ENCODE results near the gene USP54.

DNA sequence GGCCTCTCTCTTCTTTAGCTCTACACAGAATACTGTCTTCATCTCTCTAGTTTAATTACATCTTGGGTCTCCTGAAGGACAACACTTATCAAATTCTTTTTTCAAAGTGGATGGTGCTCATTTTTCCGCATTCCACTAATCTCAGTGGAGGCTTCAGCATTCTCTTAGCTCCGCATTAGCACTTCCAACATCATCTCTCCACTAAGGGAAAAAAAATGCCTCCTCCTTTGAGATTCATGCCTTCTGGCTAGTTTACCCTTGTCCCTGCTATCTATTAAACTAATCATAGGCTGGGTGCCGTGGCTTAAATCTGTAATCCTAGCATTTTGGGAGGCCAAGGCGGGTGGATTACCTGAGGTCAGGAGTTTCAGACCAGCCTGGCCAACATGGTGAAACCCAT, 104.5 kb downstream of the USP54 start:
- TF ChIP-seq, protein P1, sequence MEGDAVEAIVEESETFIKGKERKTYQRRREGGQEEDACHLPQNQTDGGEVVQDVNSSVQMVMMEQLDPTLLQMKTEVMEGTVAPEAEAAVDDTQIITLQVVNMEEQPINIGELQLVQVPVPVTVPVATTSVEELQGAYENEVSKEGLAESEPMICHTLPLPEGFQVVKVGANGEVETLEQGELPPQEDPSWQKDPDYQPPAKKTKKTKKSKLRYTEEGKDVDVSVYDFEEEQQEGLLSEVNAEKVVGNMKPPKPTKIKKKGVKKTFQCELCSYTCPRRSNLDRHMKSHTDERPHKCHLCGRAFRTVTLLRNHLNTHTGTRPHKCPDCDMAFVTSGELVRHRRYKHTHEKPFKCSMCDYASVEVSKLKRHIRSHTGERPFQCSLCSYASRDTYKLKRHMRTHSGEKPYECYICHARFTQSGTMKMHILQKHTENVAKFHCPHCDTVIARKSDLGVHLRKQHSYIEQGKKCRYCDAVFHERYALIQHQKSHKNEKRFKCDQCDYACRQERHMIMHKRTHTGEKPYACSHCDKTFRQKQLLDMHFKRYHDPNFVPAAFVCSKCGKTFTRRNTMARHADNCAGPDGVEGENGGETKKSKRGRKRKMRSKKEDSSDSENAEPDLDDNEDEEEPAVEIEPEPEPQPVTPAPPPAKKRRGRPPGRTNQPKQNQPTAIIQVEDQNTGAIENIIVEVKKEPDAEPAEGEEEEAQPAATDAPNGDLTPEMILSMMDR (IDR thresholded peaks at IDR 0.05; ENCODE audit: poor library complexity, severe bottlenecking): no peak
- TF ChIP-seq POLR2AphosphoS5 (IDR thresholded peaks at IDR 0.05): no peak
- no peak for TF ChIP-seq MXI1 (conservative IDR thresholded peaks at IDR 0.05; ENCODE audit: poor library complexity, severe bottlenecking)
- no peak for TF ChIP-seq EP300 (conservative IDR thresholded peaks at IDR 0.05; ENCODE audit: poor library complexity, severe bottlenecking)
- TF ChIP-seq, protein P2, sequence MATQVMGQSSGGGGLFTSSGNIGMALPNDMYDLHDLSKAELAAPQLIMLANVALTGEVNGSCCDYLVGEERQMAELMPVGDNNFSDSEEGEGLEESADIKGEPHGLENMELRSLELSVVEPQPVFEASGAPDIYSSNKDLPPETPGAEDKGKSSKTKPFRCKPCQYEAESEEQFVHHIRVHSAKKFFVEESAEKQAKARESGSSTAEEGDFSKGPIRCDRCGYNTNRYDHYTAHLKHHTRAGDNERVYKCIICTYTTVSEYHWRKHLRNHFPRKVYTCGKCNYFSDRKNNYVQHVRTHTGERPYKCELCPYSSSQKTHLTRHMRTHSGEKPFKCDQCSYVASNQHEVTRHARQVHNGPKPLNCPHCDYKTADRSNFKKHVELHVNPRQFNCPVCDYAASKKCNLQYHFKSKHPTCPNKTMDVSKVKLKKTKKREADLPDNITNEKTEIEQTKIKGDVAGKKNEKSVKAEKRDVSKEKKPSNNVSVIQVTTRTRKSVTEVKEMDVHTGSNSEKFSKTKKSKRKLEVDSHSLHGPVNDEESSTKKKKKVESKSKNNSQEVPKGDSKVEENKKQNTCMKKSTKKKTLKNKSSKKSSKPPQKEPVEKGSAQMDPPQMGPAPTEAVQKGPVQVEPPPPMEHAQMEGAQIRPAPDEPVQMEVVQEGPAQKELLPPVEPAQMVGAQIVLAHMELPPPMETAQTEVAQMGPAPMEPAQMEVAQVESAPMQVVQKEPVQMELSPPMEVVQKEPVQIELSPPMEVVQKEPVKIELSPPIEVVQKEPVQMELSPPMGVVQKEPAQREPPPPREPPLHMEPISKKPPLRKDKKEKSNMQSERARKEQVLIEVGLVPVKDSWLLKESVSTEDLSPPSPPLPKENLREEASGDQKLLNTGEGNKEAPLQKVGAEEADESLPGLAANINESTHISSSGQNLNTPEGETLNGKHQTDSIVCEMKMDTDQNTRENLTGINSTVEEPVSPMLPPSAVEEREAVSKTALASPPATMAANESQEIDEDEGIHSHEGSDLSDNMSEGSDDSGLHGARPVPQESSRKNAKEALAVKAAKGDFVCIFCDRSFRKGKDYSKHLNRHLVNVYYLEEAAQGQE (IDR thresholded peaks at IDR 0.05; ENCODE audit: borderline replicate concordance): no peak
- TF ChIP-seq EZH2 (IDR thresholded peaks at IDR 0.05; ENCODE audit: borderline replicate concordance, insufficient read depth, low read length, poor library complexity, severe bottlenecking): no peak
- no peak for TF ChIP-seq TAF1 (IDR thresholded peaks at IDR 0.05; ENCODE audit: low read depth)
- no peak for TF ChIP-seq RAD21 (conservative IDR thresholded peaks at IDR 0.05)

Data from neural cell (in vitro differentiated cells).